HK-2 (cell line): ENCODE data around the gene ASAP3.
A peak's percentile ranks its signal among the peaks of the same experiment; 100 is the strongest.

Experiments used
- DNase-seq: peaks from one replicate; pipeline ENCODE4 v3.0.0-alpha.2; 2018; ENCODE audit not compliant: unreplicated experiment

The ASAP3 gene

DNA sequence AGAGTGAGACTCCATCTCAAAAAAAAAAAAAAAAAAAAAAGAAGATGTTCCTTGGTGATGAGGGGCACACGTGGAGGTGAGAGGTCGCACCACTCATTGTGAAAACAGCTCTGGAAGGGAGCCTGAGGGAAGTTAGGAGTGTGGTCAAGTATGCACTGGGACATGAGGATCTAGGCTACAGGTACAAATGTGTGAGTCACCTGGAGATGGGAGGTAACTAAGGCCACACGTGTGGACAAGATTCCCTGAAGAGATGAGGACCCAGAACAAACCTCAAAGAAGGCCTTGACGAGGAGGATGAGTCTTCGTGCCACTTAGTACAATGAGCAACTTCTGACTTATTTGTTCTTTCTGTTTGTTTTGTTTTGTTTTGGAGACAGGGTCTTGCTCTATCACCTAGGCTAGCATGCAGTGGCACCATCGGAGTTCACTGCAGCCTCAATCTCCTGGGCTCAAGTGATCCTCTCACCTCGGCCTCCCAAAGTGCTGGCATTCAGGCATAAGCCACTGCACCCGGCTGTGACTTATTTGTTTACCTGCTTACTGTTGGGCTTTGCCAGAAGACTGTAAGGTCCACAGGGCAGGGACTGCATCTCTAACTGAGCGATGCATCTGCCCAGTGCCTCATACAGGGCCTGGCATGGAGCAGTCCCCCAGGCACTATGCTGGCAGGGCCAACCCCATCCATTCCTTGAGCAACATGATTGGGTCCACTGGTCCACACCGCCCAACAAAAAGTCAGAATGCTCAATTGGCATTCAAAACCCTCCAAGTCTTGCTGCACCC, 6.4 kb downstream of the ASAP3 start:
- no peak for DNase-seq

DNA sequence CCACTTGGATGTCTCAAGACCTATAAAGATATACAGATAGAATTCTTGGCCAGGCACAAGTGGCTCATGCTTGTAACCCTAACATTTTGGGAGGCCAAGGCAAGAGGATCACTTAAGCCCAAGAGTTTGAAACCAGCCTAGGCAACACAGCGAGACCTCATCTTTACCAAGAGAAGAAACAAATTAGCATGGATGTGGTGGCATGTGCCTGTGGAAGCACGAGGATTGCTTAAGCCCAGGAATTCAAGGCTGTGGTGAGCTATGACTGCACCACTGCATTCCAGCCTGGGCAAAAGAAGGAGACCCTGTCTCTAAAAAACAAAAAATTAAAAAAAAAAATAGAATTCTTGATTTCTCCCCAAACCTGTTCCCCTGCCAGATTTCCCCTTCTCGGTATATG, 8.3 kb downstream of the ASAP3 start:
- no peak for DNase-seq

DNA sequence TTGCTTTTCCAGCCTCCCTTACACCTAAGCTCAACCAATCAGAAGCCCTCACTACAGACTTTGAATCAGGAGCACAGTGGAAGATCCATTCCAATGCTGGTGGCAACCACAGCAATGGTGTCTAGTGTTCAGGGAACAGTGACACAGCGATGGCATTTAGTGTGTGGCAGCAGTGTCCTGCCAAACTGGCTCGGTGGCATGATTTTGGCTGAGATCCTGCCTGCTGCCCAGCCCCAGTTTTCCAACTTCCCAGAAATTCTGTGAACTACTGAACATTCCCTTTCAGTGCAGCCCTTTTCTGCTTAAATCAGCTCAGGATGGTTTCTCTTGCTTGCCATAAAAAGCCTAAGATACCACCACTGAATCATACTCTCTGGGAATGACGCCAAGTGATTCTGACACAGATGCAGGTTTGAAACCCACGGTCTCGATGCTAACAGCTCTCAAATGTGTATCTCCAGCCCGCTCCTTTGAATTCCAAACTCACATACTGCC, 8.8 kb downstream of the ASAP3 start:
- DNase-seq = peak; percentile 32

- peak; percentile 47 for DNase-seq
Observed at GRCh38 chr1:23473037-23473800, 10.8 kb downstream of the ASAP3 start.

DNA sequence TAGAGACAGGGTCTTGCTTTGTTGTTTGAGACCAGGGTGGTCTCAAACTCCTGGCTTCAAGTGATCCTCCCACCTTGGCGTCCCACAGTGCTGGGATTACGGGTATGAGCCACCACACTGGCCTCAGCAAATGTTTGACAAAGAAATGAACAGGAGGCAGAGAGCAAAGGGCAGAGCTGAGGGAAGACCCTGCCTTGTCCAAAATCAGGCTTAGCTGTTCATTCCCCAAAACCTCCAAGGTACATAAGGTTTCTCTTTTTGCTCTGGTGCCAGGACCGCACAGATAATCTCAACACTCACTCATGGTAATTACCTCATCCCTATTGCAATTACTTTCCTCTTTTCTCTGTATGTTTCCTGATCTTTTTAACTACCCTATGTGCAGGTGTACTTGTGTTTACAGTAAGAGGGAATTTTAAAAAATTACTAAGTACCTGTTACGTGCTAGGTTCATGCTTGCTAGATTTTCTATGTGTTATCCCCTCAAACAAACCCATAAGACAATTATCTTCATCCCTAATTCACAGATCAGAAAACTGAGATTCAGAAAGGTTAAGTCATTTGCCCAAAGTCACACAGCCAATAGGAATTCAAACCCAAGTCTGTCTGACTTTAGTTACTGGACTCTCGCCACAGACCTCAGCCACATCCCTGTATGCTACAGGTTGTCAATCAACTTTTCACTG, 11.5 kb downstream of the ASAP3 start:
- DNase-seq = no peak

DNA sequence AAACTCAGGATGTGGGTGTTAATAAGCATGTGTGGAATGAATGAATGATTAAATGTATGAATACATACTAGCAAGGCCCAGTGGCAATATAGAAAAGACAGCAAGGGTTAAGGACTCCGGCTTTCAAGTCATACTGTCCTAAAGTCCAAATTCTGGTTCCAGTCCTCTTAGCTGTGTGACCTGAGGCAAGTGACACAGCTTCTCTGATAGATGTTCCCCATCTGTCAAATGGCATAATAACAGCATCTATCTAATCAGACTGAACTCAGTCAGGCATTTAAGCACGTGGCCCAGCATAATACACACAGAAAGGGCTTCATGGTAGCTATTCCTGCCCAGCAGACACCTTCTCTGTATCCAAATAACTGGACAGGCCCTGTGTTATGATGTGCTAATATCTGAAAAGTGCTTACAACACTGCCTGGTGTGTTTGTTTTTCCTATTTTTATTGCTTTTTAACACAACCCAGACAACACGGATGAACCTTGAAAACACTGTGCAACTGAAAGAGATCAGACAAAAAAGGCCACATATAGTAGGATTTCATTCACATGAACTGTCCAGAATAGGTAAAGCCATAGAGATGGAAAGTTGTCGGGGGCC, 12.4 kb downstream of the ASAP3 start:
- DNase-seq = no peak

- no peak for DNase-seq
Observed at GRCh38 chr1:23470282-23471070, 13.5 kb downstream of the ASAP3 start.

- DNase-seq = no peak
Observed at GRCh38 chr1:23469372-23469982, 14.5 kb downstream of the ASAP3 start.

- no peak for DNase-seq
Observed at GRCh38 chr1:23466423-23466989, 17.5 kb downstream of the ASAP3 start.

DNA sequence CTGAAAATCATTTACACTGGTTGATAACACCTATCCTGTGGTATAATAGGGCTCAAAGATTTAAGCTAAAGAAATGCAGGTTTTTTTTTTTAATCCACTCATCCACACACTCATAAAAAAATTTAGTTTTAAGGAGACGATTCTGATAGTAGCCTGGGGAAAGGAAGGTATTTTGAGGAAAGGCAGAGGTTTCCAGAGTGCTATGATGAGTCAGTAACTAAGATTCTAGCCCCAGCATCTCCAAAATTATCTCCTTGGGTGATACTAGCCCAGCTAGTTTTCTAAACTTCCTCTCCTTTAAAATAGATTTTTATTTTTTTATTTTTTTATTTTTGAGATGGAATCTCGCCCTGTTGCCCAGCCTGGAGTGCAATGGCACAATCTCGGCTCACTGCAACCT, 20.7 kb downstream of the ASAP3 start:
- no peak for DNase-seq

GRCh38 chr1:23462766-23463165, 21.2 kb downstream of the ASAP3 start:
- no peak for DNase-seq

- DNase-seq = no peak
Observed at GRCh38 chr1:23461050-23461449, 22.9 kb downstream of the ASAP3 start.

GRCh38 chr1:23460519-23460918, 23.5 kb downstream of the ASAP3 start:
- no peak for DNase-seq

GRCh38 chr1:23459338-23459757, 24.6 kb downstream of the ASAP3 start:
- DNase-seq = no peak

- no peak for DNase-seq
Observed at GRCh38 chr1:23456226-23456625, 27.8 kb downstream of the ASAP3 start.

DNA sequence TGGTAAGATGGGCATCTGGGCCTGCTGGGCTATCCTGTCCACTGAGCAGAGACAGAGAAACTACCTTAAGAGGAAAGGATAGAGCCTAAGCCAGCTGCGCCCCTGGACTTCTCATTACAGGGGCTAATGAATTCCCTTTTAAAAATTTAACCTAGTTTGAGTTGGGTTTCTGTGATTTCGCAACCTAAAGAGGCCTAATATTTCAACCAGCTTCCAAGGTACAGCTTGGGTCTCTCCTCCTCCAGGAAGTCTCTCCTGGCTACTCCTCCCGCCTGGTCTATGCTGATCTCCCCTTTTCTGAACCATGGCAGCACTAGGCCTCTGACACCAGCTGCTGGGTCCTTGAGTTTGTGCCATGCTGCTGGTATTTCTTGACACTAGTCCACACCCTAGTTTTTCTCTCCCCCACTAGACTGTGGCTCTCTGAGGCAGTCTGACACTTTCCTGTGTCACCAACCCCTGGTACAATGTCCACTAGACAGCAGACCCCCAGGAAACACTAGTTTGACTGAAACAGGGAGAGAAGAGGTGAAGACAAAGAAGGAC, 30.5 kb downstream of the ASAP3 start:
- no peak for DNase-seq

- DNase-seq = no peak
Observed at GRCh38 chr1:23452011-23452411, 32.0 kb downstream of the ASAP3 start.

- no peak for DNase-seq
Observed at GRCh38 chr1:23451441-23451840, 32.5 kb downstream of the ASAP3 start.

DNA sequence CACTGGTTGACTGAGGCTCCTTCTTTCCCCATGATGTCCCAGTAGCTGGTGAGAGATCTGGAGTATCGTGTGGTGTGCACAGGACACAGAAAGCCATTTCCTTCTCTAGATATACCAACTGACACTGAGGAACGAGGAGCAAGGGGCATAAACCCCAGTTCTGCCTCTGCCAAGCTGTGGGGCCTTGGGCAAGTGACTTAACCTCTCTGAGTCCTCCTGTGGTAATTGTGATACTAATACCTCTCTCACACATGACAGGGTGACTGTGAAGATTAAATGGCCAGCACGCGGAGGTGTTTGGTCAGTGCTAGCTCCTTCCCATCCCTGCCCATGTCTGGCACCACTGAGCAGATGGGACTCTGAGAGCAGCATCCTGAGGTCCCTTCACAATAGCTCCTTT, 33.1 kb downstream of the ASAP3 start:
- no peak for DNase-seq

DNA sequence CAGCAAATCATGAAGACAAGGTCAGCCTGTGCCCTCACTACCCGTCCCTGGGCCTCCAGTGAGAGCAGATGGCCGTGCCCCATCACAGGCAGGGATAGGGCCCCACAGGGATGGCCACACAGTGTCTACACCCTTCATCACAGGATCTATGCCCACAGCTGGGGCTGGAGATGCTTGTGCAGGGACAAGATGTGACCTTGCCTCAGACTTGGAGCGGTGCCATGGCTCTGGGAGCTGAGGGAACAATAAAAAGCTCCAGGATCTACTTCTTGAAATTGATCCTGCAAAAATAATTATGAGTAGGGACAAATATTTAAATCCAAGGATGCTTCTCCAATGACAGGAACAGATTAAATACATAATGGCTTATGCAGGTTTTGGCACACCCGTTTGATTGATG, 34.0 kb downstream of the ASAP3 start:
- no peak for DNase-seq
